NCI-H510A (cell line): ENCODE data around the gene RNF10.
"Not testable (repeated sequence)": the region's sequence is repeated elsewhere in the genome, so short reads cannot be mapped to it uniquely, and the experiment has no call there.

Experiments
- DNase-seq: peaks from one replicate; lab custom pipeline; 2025; lab: John Stamatoyannopoulos, UW

RNF10 gene

DNA sequence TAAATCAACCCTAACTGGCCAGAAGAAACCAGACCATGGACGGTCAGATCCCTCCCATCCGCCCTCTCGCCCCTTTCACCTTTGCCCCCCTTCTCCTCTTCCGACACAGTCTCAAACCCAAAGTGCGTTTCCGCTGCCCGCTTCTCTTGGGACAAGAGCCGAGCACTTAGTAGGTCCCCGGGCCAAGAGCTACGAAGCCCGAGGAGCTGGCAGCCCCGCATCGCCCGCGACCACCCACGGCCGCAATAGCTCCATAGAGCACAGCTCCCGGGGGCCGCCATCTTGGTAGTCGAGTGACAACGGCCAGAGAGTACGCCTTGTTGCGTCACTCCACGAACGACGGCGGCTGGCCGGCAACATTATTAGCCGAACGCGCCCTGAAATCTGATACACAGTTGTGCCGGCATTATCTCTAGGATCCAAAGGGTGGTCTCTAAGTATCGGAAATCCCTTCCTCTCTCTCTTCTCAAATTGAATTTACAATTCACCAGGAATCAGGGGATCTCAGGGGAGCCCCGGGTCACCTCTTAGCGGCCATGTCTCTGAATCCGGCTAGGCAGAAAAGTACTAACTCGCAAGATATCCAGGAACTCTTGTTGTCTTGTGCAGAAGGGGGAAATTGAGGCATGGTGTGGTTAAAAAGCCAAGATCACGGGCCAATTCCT is 5.2 kb upstream of the RNF10 start, which contains the start of gene COQ5:
Gene COQ5, minus strand, starts transcription at position 298 of the 665 bp plus-strand sequence. Its CDS starts 17 bp downstream, at position 281.
- DNase-seq, result peak; percentile 88

- DNase-seq, result no peak
Measured at GRCh38 chr12:120529641-120530417, 4.3 kb upstream of the RNF10 start.

- not testable (repeated sequence) for DNase-seq
Measured at GRCh38 chr12:120530418-120530761, 3.8 kb upstream of the RNF10 start.

- no peak for DNase-seq
Measured at GRCh38 chr12:120532701-120533238, 1.4 kb upstream of the RNF10 start.

DNA sequence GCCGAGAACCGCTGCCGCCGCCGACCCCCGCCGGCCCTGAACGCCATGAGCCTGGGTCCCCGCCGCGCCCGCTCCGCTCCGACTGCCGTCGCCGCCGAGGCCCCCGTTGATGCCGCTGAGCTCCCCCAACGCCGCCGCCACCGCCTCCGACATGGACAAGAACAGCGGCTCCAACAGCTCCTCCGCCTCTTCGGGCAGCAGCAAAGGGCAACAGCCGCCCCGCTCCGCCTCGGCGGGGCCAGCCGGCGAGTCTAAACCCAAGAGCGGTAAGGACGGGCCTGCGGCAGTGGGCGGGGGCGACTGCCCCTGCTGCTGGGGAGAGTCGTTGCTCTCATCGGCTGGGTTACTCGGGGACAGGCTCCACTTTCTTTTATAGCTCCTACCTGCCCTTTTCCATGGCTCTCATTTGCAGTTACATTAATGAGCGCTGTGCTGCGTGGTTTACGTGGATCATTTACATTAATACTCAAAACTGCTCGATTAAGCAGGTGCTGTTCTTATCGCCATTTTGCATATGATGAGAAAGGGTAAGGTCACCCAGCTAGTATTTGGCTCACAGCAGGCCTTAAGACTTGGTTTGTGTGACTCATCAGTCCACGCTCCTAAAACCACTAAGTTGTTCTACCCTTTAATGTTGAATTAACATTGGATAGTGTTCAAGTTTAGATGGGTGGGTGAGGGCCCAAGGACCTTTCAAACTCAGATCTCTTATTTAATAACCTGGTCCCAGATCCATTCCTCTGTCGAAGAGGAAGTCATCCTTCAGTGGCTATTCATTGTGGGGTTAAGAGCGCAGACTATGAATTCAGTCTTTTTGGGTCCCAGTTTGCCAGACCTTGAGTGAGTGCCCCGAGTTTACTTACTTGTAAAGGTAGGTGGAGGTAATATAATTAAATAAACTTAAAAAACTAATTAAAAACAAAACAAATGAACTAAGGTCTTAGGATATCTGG is 823 bp downstream of the RNF10 start:
- no peak for DNase-seq

GRCh38 chr12:120536064-120536791 is 2.1 kb downstream of the RNF10 start:
- no peak for DNase-seq

GRCh38 chr12:120537856-120538220 is 3.7 kb downstream of the RNF10 start:
- no peak for DNase-seq

GRCh38 chr12:120538281-120539156 is 4.4 kb downstream of the RNF10 start:
- DNase-seq, result no peak

GRCh38 chr12:120539303-120539702 is 5.1 kb downstream of the RNF10 start:
- DNase-seq, result no peak

- DNase-seq, result no peak
Measured at GRCh38 chr12:120540445-120540844, 6.3 kb downstream of the RNF10 start.

DNA sequence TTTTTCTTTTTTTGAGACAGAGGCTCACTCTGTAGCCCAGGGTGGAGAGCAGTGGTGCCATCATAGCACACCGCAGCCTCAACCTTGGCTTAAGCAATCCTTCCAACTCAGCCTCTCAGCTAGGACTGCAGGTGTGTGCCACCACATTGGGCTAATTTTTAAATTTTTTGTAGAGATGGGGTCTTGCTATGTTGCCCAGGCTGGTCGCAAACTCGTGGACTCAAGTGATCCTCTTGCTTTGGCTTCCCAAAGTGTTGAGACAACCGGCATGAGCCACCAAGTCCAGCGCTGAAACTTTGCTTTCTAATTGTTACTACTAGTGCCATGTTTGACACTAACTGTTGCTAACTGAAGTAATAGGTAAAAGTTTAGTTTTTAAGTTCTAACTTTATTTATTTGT is 8.0 kb downstream of the RNF10 start:
- no peak for DNase-seq

- no peak for DNase-seq
Measured at GRCh38 chr12:120544691-120545090, 10.5 kb downstream of the RNF10 start.

- DNase-seq, result no peak
Measured at GRCh38 chr12:120546050-120546386, 11.9 kb downstream of the RNF10 start.

- DNase-seq, result no peak
Measured at GRCh38 chr12:120554678-120555077, 20.5 kb downstream of the RNF10 start.

- DNase-seq, result no peak
Measured at GRCh38 chr12:120557589-120557988, 23.4 kb downstream of the RNF10 start.

DNA sequence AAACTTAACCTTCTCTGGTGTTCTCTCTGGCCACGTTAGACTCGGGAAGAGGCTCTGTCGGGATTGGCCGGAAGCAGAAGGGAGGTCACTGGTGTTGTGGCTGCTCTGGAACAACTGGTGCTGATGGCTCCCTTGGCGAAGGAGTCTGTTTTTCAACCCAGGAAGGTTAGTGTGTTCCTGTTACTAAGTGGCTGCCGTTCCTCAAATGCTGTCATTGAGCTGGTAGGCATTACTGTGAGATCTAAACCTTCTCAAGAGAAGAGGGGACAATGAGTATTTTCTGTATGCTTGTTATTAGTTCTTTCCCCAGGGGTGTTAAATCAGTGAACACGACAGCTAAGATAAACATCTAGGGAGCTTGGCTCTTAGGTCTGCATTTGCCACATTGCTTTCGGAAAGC is 28.8 kb downstream of the RNF10 start:
- DNase-seq, result no peak

GRCh38 chr12:120563495-120563894 is 29.3 kb downstream of the RNF10 start:
- no peak for DNase-seq

DNA sequence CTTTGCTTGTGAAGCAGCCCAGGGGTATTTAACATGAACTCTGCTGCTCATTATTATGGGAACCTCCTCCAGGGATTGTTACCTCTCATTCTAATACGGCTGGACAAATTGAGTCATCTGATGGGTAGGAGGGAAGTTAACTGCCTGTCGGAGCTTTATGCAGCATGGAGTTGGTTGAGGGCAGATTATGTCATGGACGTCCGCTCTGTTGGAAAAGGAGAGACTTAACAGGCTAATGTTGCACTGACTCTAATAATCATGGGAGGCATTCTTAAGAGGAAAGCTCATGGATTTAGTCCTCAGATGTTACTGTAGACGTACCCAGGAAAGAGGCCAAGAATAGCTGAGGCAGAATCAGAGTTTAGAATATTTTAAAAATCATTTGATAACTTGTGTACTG is 37.1 kb downstream of the RNF10 start:
- DNase-seq, result no peak

DNA sequence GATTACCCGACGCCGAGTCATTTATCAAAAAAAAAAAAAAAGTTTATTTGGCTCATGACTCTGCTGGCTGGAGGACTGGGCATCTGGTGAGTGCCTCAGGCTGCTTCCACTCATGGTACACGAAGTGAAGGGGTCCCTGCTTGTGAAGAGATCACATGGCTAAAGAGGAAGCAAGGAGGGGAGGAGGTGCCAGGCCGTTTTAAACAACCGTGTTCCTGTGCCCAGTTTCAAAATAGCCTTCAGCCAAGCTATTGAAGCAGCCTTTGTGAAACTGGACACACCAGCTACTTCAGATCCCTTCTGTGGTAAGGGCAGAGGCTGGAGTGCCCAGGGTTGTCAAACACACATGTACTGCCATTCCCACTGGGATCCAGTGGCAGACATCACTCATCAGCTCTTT is 39.4 kb downstream of the RNF10 start:
- DNase-seq, result no peak

DNA sequence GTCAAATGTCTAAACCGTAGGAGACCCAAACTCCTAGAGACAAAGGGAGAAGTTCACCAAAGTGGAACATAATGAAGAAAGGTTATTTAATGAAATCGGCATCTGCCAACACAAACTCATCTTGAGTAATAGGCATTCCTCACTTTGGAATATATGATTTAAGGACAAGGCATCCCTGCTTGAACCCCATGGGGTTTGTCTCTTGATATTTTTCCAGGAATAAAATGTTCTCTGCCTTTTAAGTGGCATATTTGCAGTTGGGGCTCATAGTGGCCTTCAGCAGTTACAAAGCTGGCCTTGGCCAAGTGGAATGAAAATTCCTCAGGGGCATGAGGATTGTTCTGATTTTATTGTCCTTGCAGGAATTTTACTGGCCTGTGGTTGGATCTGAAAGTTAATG is 40.0 kb downstream of the RNF10 start:
- DNase-seq, result no peak

DNA sequence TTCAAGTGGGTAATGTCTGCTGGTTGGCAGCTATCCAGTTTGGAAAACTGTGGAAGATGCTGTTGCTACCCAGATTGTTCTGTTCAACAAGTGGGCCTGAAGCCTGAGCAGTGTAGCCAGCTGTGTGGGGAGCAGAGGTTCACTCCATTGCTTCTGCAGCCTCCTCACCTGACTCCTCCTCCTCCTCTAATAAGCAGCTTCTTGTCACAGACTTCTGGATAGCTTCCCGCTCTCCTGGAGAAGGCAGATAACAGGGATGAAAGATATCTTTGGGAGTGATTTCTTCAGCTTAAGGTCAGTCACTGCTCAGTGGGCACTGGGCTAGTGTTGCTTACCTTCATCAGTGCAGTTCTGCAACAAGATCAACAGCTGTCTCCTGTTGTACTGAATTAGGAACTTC is 45.0 kb downstream of the RNF10 start:
- peak; percentile 4 for DNase-seq
